Stimulated activated CD8-positive, alpha-beta memory T cell treated with anti-CD3 and anti-CD28 coated beads, Interleukin-7, amount 100 ng/mL, for 1 hour (primary cell): ENCODE results near the gene TGFB3.
"Not testable (repeated sequence)": the region's sequence is repeated elsewhere in the genome, so short reads cannot be mapped to it uniquely, and the experiment has no call there.

Experiments
- DNase-seq, 2 donors: peaks; one replicate each; pipeline ENCODE4 v3.0.0-alpha.2; 2020; ENCODE audit warnings: low read depth in 2 of 2

TGFB3 gene

GRCh38 chr14:75981426-75982265 is at the start of gene TGFB3:
TGFB3 (minus strand) TSS chr14:75981995; CDS start chr14:75980893, 1,102 bp downstream.
- peak; percentile 8 to 11 for DNase-seq

DNA sequence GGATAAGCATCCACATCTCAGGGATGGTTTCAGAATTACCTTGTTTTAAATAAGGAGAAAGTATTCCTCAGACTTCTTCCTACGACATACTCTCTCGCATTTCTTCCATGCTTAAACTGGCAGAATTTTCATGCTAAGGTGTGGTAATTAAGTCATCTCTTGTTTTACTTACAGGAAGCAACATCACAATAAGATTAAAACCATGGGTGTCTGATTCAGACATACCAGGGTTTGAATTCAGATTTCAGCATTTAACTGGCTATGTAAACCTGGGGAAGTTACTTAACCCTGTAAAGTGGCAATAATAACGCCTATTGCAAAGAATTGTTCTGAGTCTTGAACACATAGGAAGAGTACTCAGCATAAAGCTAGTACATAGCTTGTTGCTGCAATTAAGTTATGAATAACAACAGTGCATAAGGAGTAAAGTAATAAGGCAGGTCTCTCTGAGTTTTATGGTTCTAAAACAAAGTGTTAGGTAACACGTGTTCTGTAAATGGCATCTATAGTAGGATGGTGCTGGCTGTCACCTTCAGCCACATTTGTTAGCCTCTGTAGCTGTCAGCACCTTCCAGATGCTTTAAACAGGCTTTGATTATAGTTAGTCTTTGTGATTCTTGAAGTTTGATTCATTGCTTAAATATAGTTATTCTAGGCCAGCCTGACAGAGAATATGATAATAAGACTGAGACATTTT is 42.6 kb upstream of the TGFB3 start:
- no peak for DNase-seq

DNA sequence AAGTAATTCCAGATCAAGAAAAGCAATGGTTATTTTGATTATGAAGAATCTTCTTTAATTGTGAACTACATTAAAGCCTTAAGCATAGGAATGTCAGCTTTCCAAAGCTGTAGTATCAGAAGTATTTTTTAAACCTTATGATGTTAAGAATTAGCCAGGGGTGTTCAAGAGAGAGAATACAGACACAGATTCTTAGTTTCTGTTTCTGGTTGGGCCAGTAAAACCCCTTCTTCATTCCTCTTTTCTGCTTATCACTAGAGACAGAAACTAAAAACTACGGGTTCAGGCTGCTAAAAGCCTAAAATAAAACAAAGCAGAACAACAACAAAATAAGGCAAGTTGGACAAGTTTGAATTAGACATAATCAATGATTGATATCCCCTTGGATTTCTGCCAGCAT is 42.0 kb upstream of the TGFB3 start:
- DNase-seq: no peak

GRCh38 chr14:76022991-76023390 is 41.2 kb upstream of the TGFB3 start:
- no peak for DNase-seq

DNA sequence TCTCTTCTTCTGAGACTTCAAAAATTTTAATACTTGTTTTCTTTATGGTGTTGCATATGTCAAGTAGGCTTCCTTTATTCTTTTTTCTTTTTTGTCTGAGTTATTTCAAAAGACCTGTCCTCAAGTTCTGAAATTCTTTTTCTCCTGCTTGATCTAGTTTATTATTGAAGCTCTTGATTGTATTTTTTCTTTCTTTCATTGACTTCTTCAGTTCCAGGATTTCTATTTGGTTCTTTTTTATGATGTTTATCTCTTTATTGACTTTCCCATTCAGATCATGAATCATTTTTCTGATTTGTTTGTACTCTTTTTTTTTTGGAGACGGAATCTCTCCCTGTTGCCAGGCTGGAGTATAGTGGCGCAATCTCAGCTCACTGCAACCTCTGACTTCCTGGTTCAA is 37.9 kb upstream of the TGFB3 start:
- no peak for DNase-seq

DNA sequence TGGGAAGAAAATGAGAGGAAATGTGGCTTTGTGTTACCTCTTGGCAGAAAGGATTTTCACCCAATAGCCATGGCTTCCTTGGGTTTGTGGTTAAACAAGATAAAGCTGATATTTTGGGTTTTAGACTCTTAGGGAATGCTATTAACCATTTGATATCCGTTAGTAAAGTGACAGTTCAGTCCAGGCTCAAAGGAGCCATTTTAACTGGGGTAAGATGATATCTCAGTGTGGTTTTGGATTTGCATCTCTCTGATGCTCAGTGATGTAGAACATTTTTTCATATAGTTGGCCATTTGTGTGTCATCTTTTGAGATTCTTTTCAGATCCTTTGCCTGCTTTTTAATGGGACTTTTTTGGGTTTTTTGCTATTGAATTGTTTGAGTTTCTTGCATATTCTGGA is 33.9 kb upstream of the TGFB3 start:
- DNase-seq: no peak

DNA sequence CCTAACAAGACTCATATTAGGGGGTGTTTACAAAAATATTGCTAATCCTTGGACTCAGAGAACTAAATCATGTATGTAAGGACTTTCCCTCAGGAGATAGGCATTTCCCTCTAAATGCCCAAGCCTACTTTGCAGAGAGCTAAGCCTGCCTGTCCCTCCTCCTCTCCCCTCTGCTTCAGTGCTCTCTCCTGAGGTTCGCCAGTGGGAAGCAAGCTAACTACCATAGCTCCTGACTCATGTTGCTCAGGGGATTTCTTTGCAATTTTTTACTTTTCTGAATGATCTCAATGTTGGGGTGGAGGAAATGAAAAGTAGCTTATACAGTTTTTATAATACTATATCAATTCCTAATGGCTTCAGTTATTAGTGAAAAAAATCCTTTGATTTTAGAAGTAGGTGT is 33.4 kb upstream of the TGFB3 start:
- no peak for DNase-seq

DNA sequence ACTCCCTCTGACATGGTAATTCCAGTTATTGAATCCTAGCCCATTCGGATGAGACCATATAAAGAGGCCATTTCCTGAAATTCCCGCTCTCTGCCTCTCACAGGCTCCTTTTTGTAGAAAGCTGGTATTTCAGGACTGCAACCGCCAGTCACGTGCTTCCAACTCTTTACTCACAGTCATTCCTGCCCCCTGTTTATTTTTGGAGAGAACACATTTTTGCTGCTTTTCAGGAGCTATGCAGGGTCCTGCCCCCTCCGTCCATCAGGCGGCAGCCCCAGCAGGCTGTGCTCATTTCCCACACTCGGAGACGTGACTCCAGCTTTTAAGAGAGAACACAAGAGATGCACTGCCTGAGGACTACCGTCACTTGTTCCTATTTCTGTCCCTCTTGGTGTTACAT is 30.6 kb upstream of the TGFB3 start:
- no peak for DNase-seq

GRCh38 chr14:76011930-76012329 is 30.1 kb upstream of the TGFB3 start:
- no peak for DNase-seq

DNA sequence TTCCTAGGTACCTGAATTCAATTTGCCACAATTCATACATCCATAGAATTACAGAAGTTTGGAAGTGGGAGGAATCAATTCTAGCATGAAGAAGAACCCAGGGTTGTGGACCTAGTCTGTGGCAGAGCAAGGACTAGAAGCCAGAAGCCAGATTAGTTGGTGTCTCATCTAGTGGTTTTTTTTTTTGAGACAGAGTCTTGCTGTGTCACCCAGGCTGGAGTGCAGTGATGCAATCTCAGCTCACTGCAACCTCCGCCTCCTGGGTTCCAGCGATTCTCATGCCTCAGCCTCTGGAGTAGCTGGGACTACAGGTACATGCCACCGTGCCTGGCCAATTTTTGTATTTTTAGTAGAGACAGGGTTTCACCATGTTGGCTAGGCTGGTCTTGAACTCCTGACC is 27.8 kb upstream of the TGFB3 start:
- not testable (repeated sequence) for DNase-seq

GRCh38 chr14:76007852-76008251 is 26.1 kb upstream of the TGFB3 start:
- no peak for DNase-seq

DNA sequence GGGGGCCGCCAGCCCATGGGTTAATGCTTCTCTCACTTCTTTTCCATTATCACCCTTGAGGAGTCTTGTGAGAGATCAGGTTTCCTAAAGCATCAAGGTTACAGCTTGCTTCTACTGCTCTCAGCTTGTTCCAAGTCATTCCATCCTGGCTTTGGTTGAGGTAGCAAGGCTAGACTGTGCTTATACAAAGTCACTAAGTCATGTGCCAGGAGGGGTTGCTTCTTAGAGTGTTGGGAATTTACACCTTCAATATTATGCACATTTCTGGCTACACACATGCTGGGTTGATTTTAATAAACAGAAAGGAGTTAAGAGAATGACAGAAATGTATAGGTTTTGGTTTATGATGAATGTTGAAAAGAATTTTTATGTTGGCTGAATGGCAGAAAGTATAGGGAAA is 25.6 kb upstream of the TGFB3 start:
- no peak for DNase-seq

GRCh38 chr14:76006253-76006652 is 24.5 kb upstream of the TGFB3 start:
- DNase-seq: no peak

DNA sequence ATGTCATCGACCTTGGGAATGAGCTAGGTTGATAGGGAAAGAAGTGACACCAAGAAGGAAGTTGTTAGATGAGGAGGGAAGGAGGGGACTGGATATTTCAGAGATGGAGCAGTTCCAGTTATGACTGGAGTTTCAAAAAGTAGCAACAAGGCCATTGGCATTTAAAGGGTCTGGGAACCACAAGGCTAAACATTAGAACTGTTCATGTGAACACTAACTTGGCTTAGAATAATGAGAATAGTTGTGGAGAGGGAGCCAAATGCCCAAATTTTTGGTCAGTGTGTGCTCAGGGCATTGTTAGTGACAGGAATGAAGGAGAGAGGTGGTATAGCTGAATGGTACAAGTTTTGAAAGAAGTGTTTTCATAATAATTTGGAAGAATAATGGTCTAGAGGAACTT is 20.6 kb upstream of the TGFB3 start:
- no peak for DNase-seq

DNA sequence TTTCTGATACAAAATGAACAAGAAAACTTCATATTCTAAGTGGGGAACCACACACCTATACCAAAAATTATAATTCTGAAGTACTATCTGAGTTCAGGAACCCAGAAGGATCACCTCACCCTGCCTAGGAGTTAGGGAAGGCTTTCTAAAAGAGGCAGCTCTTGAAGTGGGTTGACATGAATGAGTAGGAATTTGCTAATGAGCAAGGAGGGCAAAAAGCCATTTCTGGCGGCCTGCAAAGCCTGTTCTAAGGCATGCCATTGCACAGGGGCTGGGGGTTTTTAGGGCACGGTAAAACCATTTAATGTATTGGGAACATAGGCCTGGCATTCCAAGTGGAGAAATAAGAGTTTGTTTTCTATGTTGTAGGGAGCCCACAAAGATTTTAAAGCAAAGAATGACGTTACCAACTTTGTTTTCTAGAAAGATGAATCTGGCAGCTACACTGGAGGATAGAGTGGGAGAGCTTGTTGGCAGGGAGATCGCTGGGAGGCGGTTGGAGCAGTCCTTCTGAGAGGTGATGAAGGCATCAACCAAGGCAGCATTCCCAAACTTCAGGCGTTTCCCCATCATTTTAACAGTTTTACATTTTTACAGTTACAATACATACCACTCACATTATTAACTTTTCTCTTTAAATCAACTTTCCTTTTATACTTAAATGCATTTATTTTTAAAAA is 17.9 kb upstream of the TGFB3 start:
- no peak for DNase-seq

DNA sequence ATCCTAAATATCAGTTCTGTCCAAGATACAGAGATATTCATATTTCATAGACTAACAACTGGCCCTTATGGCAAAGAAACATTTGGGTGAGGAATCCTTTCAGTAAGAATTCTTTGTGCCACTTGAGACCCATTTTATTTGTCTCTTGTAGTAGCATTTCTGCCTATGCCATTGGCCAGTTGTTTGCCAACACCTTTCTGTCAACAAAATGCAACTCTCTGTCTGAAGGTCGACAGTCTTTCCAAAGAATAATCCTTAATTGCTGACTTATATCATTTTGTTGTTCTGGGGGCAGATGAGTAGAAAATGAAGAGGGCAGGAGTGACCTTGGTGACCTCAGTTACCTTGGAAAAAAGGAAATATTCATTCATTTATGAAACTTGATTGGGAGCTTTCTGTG is 14.7 kb upstream of the TGFB3 start:
- DNase-seq: no peak

- DNase-seq: no peak
Observed at GRCh38 chr14:75995372-75996041, 13.7 kb upstream of the TGFB3 start.

GRCh38 chr14:75993567-75994041 is 11.8 kb upstream of the TGFB3 start:
- DNase-seq: no peak

DNA sequence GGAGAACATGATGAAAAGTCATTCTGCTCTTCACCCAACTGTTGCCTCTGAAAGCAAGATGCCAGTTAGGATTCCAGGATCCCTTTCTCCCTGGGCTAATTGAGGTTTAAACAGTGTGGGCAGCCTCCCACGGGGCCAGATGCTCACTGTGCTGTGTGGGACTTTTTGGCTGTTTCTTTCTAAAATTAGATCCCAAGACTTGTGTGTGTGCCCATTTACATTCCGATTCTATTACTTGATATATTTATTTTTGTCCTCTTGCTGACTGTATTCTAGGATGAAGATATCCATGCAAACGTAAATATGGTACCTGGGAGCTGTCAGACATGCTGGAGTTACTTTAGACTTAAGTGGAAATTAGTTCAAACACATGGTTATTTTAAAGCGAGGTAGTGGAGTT is 10.0 kb upstream of the TGFB3 start:
- DNase-seq: no peak

DNA sequence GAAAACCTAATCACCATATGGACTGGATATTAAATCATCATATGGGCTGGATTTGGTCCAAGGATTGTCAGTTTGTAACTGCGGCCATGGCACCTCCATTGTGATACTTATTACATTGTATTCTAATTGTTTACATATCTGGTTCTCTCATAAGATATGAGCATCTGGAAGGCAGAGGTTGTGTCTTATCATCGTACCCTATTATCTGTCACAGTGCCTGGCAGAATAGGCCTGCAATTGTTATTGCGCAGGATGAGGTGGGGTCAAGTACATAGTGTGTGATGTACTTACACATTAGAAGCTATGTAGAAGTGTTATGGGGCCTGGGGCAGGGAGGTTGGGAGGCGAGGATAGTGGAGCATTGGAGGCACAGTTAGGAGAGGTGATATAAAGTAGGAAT is 8.5 kb upstream of the TGFB3 start:
- no peak for DNase-seq

DNA sequence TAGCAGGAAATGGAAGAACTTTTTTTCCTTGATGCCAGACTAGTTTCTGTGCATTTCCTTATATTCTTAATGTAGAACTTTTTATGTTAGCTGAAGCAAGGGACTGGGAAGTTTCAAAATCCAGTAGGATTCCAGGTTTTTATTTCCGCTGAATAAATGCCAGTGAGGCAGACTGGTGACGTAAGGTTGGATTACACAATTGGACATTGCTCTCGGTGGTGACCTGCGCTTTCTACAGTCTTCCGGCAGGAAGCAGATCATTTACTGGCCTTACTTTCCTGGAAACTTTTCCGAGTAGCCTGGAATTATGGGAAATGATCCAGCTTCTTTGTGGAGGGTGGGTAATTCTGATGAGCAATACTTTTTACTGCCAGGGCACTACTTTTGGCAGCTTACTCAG is 7.3 kb upstream of the TGFB3 start:
- no peak for DNase-seq
